Lung (tissue), 12 donors: ENCODE results near the gene STUM. TPM values are rescaled to one million over a fixed set of nuclear protein-coding genes. Genes with fewer than 3 reads are reported as not detected.
"Not testable (repeated sequence)": the region's sequence is repeated elsewhere in the genome, so short reads cannot be mapped to it uniquely, and the experiment has no call there.

ENCODE experiments used
- ATAC-seq: fragments of 200-7000 bp; cut with Tn5 transposase; one replicate; pipeline ENCODE4 v1.9.1; 2020; ENCODE audit warnings: moderate number of reproducible peaks; ENCODE audit not compliant: insufficient read depth, low FRiP score
- DNase-seq, 3 donors: peaks; one replicate each; pipeline ENCODE4 v3.0.0-alpha.2; 2013 to 2017
- H3K27ac ChIP-seq, 2 donors: one replicate each; pipeline ENCODE4 v1.5.1; 2013; ENCODE audit warnings: mild to moderate bottlenecking in 2 of 2, moderate library complexity in 2 of 2, control low read depth in 1 of 2, inconsistent platforms in 1 of 2, low read depth in 1 of 2, low read length in 1 of 2
- H3K27me3 ChIP-seq, 3 donors: one replicate each; pipeline ENCODE4 v1.5.1; 2013; ENCODE audit warnings: low read length in 2 of 3; ENCODE audit not compliant: control insufficient read depth in 3 of 3, insufficient read depth in 3 of 3
- H3K36me3 ChIP-seq, 4 donors: one replicate each; pipeline ENCODE4 v1.5.1; 2013; ENCODE audit warnings: low read length in 4 of 4, mild to moderate bottlenecking in 1 of 4, moderate library complexity in 1 of 4; ENCODE audit not compliant: control insufficient read depth in 4 of 4, insufficient read depth in 4 of 4
- H3K4me1 ChIP-seq, 5 donors: one replicate each; pipeline ENCODE4 v1.5.1; 2013; ENCODE audit warnings: low read length in 5 of 5, mild to moderate bottlenecking in 2 of 5, moderate library complexity in 1 of 5; ENCODE audit not compliant: control insufficient read depth in 5 of 5, insufficient read depth in 5 of 5
- H3K4me3 ChIP-seq: one replicate; pipeline ENCODE4 v1.5.1; 2013; ENCODE audit warnings: mild to moderate bottlenecking, control low read depth, moderate library complexity
- H3K9ac ChIP-seq, 2 donors: one replicate each; pipeline ENCODE4 v1.5.1; 2013; ENCODE audit warnings: low read length in 2 of 2, control low read depth in 1 of 2; ENCODE audit not compliant: insufficient read depth in 1 of 2
- H3K9me3 ChIP-seq, 4 donors: one replicate each; pipeline ENCODE4 v1.5.1; 2013; ENCODE audit warnings: low read length in 3 of 4, mild to moderate bottlenecking in 1 of 4, moderate library complexity in 1 of 4; ENCODE audit not compliant: control insufficient read depth in 4 of 4, insufficient read depth in 3 of 4
- CTCF ChIP-seq: IDR thresholded peaks from 2 replicates; pipeline ENCODE4 v1.5.1; 2012; ENCODE audit warnings: mild to moderate bottlenecking; ENCODE audit errors: control extremely low read depth, extremely low read depth
- WGBS, 2 donors: extraction: QIAGEN DNeasy Blood & Tissue Kit; methylation state at CpG; one replicate each; pipeline ENCODE4 v1.1.7; 2013; 5-methylcytosine and 5-hydroxymethylcytosine counted together
- polyA plus RNA-seq, 2 donors: library from polyadenylated mRNA; stranded (reverse); fragments of 200-250 nt; gene quantifications; one replicate each; pipeline ENCODE4 v1.2.1, GENCODE V29; 2013
- total RNA-seq, 2 donors: library from RNA; depleted of rRNA in 1 of 2; stranded (reverse); fragments of >200 nt in 1 of 2; gene quantifications; one replicate each; pipeline ENCODE4 v1.2.1, GENCODE V29; 2014 to 2021
- donor health status: control.
- donor health status: control.
- donor health status: Bipolar disorder and iron deficiency.
- donor health status: healthy.
- donor health status: DM: yes; HTN: yes; CAD: no.

Gene STUM
- total and polyA plus RNA-seq, 4 donors, result 0.09 to 0.58 (median 0.48) TPM

DNA sequence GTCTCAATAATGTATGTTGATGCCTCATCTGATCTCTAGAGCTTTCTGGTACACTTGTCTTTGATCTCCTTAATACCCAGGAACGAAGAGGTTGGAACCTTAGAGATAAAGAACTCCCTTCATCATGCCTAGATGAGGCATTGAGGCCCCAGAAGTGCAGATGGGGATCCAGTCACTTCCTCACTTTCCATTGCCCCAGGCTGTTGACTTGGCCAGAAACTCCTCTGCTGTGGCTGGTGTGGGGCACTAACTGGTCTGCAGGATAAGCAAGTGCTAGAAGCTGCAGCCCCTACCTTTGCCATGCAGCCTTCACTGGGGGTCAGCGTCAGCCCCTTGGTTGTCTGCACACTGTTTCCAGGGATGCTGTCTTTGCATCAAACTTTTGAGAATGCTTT is 49.9 kb downstream of the STUM start:
- no peak for TF ChIP-seq CTCF
- Histone ChIP-seq H3K36me3 (no peaks in the 10 kb centered on the region), H3K9me3 (peaks cover 0 to 1% (median 0%) of the 10 kb centered on the region in 4 donors), H3K27ac (no peak overlapping the region), H3K4me3 (no peak overlapping the region), H3K9ac (no peak overlapping the region), H3K4me1 (peaks cover 0 to 13% (median 10%) of the 10 kb centered on the region in 5 donors), H3K27me3 (no peaks in the 10 kb centered on the region)
- ATAC-seq (no peak), DNase-seq (no peak)
- 88 to 90% methylated on average over 2 of the region's 2 CpGs for WGBS, 2 donors

DNA sequence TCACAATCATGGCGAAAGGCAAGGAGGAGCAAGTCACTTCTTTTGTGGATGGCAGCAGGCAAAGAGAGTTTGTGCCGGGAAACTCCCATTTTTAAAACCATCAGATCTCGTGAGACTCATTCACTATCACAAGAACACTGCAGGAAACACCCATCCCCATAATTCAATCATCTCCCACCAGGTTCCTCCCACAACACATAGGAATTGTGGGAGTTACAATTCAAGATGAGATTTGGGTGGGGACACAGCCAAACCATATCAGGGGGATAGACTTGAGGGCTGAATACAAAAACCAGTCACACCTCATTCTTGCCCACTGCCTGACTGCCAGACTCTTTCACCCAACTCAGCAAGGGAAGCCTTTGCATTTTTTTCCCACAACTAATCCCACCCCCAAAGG is 50.4 kb downstream of the STUM start:
- not testable (repeated sequence) for H3K27ac ChIP-seq, ATAC-seq, H3K4me3 ChIP-seq, H3K36me3 ChIP-seq, DNase-seq, H3K27me3 ChIP-seq, H3K9me3 ChIP-seq, H3K9ac ChIP-seq
- H3K4me1 ChIP-seq, result peaks cover 0 to 18% (median 10%) of the 10 kb centered on the region in 5 donors
- 89% methylated on average over 3 of the region's 3 CpGs for WGBS, 2 donors

GRCh38 chr1:226599636-226600238 is 51.2 kb downstream of the STUM start:
- Histone ChIP-seq H3K4me1 (peaks cover 0 to 26% (median 10%) of the 10 kb centered on the region in 5 donors), H3K9ac (no peak overlapping the region), H3K9me3 (peaks cover 0 to 1% (median 0%) of the 10 kb centered on the region in 4 donors), H3K27me3 (no peaks in the 10 kb centered on the region), H3K4me3 (no peak overlapping the region), H3K27ac (no peak overlapping the region), H3K36me3 (no peaks in the 10 kb centered on the region)
- TF ChIP-seq CTCF, result no peak
- DNase-seq (no peak), ATAC-seq (no peak)

- ATAC-seq (no peak), DNase-seq (no peak)
- WGBS, 2 donors, result 87 to 92% methylated on average over 4 of the region's 4 CpGs
- Histone ChIP-seq H3K4me1 (peaks cover 0 to 29% (median 10%) of the 10 kb centered on the region in 5 donors), H3K9me3 (no peaks in the 10 kb centered on the region), H3K9ac (no peak overlapping the region), H3K27me3 (no peaks in the 10 kb centered on the region), H3K4me3 (no peak overlapping the region), H3K27ac (no peak overlapping the region), H3K36me3 (no peaks in the 10 kb centered on the region)
- no peak for TF ChIP-seq CTCF
These were observed 51.7 kb downstream of the STUM start for GRCh38 chr1:226600254-226600653.
